Neural cell (in vitro differentiated cells): Measurements from ENCODE around the gene INF2.

Source experiments
- EP300 ChIP-seq: fragments of 450-650 bp; conservative IDR thresholded peaks from 2 replicates; pipeline ENCODE4 v1.6.1; 2014; ENCODE audit warnings: antibody characterized with exemption, mild to moderate bottlenecking, moderate library complexity; ENCODE audit not compliant: poor library complexity, severe bottlenecking
- EZH2 ChIP-seq: fragments of 200-600, 300-800 bp; shearing (Covaris generic), sonication (generic); IDR thresholded peaks from 2 replicates; pipeline ENCODE4 v1.6.1; 2014; ENCODE audit warnings: antibody characterized with exemption, low read length, borderline replicate concordance, mild to moderate bottlenecking; ENCODE audit not compliant: insufficient read depth, poor library complexity, severe bottlenecking
- MXI1 ChIP-seq: fragments of 450-650 bp; conservative IDR thresholded peaks from 2 replicates; pipeline ENCODE4 v1.6.1; 2014; ENCODE audit warnings: antibody characterized with exemption, mild to moderate bottlenecking; ENCODE audit not compliant: poor library complexity, severe bottlenecking
- POLR2AphosphoS5 ChIP-seq: IDR thresholded peaks from 2 replicates; pipeline ENCODE4 v1.6.1; 2012
- RAD21 ChIP-seq: fragments of 450-650 bp; conservative IDR thresholded peaks from 2 replicates; pipeline ENCODE4 v1.6.1; 2014; ENCODE audit warnings: antibody characterized with exemption, mild to moderate bottlenecking, moderate library complexity
- SMC3 ChIP-seq: fragments of 450-650 bp; conservative IDR thresholded peaks from 2 replicates; pipeline ENCODE4 v1.6.1; 2014; ENCODE audit warnings: antibody characterized with exemption, mild to moderate bottlenecking, moderate library complexity; ENCODE audit not compliant: poor library complexity
- TF ChIP-seq, protein P1 (sequence below): fragments of 450-650 bp; IDR thresholded peaks from 2 replicates; pipeline ENCODE4 v1.5.1; 2014; ENCODE audit warnings: antibody characterized with exemption, mild to moderate bottlenecking, moderate library complexity; ENCODE audit not compliant: poor library complexity, severe bottlenecking
- TF ChIP-seq, protein P2 (sequence below): IDR thresholded peaks from 2 replicates; pipeline ENCODE4 v1.6.1; 2012; ENCODE audit warnings: borderline replicate concordance

DNA sequence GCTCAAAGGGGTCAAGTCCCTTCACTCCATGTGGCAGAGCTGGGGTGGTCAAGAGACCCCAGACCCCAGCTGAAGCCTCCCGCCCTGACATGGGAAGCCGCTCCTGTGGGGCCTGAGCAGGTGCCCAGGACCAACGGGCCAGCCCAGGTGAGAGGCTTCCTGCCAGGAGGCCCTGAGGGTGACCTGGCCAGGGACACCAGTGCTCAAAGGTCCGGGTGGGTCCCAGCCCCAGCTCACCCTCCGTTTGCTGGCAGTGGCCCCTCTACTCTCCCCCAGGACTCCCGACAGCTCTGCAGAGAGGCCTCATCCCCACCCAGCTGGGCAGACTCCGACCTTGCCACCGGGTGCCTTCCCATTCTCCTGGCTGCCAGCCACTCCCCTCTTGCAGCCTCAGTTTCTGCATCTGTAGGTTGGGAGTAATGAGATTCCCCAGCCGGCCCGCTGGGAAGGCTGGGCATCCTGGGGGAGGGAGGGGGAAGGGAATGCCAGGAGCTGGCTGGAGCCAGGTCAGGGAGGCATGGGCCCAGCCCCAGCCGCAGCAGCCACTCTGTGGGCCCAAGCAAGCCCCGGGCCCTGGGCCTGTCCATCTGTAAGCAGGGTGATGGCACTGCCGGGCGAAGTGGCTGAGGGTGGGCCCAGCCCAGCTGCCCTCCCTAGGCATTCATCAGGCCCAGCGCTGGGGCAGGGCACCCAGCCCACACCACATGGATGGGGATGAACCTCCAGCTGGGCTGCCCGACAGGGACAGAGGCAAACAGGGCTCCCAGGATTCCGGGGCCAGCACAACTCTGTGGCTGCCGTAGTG is 10.3 kb upstream of the INF2 start:
- TF ChIP-seq, protein P1, sequence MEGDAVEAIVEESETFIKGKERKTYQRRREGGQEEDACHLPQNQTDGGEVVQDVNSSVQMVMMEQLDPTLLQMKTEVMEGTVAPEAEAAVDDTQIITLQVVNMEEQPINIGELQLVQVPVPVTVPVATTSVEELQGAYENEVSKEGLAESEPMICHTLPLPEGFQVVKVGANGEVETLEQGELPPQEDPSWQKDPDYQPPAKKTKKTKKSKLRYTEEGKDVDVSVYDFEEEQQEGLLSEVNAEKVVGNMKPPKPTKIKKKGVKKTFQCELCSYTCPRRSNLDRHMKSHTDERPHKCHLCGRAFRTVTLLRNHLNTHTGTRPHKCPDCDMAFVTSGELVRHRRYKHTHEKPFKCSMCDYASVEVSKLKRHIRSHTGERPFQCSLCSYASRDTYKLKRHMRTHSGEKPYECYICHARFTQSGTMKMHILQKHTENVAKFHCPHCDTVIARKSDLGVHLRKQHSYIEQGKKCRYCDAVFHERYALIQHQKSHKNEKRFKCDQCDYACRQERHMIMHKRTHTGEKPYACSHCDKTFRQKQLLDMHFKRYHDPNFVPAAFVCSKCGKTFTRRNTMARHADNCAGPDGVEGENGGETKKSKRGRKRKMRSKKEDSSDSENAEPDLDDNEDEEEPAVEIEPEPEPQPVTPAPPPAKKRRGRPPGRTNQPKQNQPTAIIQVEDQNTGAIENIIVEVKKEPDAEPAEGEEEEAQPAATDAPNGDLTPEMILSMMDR, result no peak
- TF ChIP-seq EZH2 (no peak), RAD21 (no peak), SMC3 (no peak), POLR2AphosphoS5 (no peak), EP300 (no peak), MXI1 (no peak)
- TF ChIP-seq, protein P2, sequence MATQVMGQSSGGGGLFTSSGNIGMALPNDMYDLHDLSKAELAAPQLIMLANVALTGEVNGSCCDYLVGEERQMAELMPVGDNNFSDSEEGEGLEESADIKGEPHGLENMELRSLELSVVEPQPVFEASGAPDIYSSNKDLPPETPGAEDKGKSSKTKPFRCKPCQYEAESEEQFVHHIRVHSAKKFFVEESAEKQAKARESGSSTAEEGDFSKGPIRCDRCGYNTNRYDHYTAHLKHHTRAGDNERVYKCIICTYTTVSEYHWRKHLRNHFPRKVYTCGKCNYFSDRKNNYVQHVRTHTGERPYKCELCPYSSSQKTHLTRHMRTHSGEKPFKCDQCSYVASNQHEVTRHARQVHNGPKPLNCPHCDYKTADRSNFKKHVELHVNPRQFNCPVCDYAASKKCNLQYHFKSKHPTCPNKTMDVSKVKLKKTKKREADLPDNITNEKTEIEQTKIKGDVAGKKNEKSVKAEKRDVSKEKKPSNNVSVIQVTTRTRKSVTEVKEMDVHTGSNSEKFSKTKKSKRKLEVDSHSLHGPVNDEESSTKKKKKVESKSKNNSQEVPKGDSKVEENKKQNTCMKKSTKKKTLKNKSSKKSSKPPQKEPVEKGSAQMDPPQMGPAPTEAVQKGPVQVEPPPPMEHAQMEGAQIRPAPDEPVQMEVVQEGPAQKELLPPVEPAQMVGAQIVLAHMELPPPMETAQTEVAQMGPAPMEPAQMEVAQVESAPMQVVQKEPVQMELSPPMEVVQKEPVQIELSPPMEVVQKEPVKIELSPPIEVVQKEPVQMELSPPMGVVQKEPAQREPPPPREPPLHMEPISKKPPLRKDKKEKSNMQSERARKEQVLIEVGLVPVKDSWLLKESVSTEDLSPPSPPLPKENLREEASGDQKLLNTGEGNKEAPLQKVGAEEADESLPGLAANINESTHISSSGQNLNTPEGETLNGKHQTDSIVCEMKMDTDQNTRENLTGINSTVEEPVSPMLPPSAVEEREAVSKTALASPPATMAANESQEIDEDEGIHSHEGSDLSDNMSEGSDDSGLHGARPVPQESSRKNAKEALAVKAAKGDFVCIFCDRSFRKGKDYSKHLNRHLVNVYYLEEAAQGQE, result no peak
